HCT116 (cell line): ENCODE data around the gene SND1. TPM values are rescaled to one million over a fixed set of nuclear protein-coding genes. Genes with fewer than 3 reads are reported as not detected.

Source experiments
- ATAC-seq: fragments of 200-7000 bp; cut with Tn5 transposase; 2 replicates; pipeline ENCODE4 v1.9.1; 2020; ENCODE audit warnings: mild to moderate bottlenecking, moderate library complexity
- BruUV-seq: library from RNA; stranded (reverse); fragments of 400-500 nt; replicated peaks from 2 replicates; lab custom pipeline; 2021; lab: Mats Ljungman, UMichigan
- CTCF ChIA-PET: fragments of 300-600 bp; sonication (Branson Sonifier 250); formaldehyde crosslinking; loops from one replicate; lab custom pipeline; 2021; ENCODE audit warnings: antibody characterized with exemption; lab: Charles Lee
- POLR2A ChIA-PET: fragments of 300-600, 350-600 bp; sonication (Branson Sonifier 250); formaldehyde crosslinking; loops from one replicate; lab custom pipeline; 2021; ENCODE audit warnings: antibody characterized with exemption; lab: Charles Lee
- RAD21 ChIA-PET, 2 experiments: fragments of 300-600 bp; sonication (Branson Sonifier 250); formaldehyde crosslinking; loops; one replicate each; lab custom pipeline; 2023; ENCODE audit warnings: low total read pairs in 2 of 2; ENCODE audit not compliant: uncharacterized antibody in 2 of 2, unreplicated experiment in 2 of 2, low non-redundant PET in 1 of 2; lab: Charles Lee
- DNase-seq: peaks from one replicate; pipeline ENCODE4 v3.0.0-alpha.2; 2010; ENCODE audit warnings: low read depth, low spot score
- H2AFZ ChIP-seq: fragments of 200-600 bp; shearing (Covaris generic), sonication (generic); 2 replicates; pipeline ENCODE4 v1.6.1; 2017; ENCODE audit warnings: low read depth, mixed run types, mixed read lengths, antibody characterized with exemption, low read length; ENCODE audit not compliant: poor library complexity, severe bottlenecking
- H3K27ac ChIP-seq: 2 replicates; pipeline ENCODE4 v1.5.1; 2012; ENCODE audit warnings: low read depth, low read length
- H3K27me3 ChIP-seq: fragments of 200-600 bp; sonication (generic); 2 replicates; pipeline ENCODE4 v1.6.1; 2016; ENCODE audit warnings: mixed run types, low read length, mixed read lengths; ENCODE audit not compliant: insufficient read depth
- H3K36me3 ChIP-seq, 2 experiments: fragments of 200-500 bp in 1 of 2; fragments of 200-600 bp in 1 of 2; sonication (Bioruptor generic) in 1 of 2; sonication (generic) in 1 of 2; 2 replicates each; pipeline versions ENCODE4 v1.5.1 to v1.6.1; 2014 to 2016; ENCODE audit warnings: low read length in 2 of 2, inconsistent platforms in 1 of 2, mixed read lengths in 1 of 2, mixed run types in 1 of 2; ENCODE audit not compliant: insufficient read depth in 2 of 2, control insufficient read depth in 1 of 2
- H3K4me1 ChIP-seq, 2 experiments: fragments of 200-600 bp in 1 of 2; sonication (generic) in 1 of 2; 2 replicates each; pipeline versions ENCODE4 v1.5.1 to v1.6.1; 2012 to 2017; ENCODE audit warnings: low read length in 2 of 2, inconsistent platforms in 1 of 2, mild to moderate bottlenecking in 1 of 2, mixed read lengths in 1 of 2, mixed run types in 1 of 2, moderate library complexity in 1 of 2; ENCODE audit not compliant: insufficient read depth in 2 of 2, control insufficient read depth in 1 of 2
- H3K4me2 ChIP-seq: fragments of 200-600 bp; sonication (generic); 2 replicates; pipeline ENCODE4 v1.6.1; 2017; ENCODE audit warnings: mixed run types, low read length, mixed read lengths
- H3K4me3 ChIP-seq, 2 experiments: fragments of 200-600 bp in 1 of 2; sonication (generic) in 1 of 2; replicated peaks in 1 of 2; 2 replicates each; pipeline ENCODE4 v1.5.1; 2011 to 2016; ENCODE audit warnings: low read length in 2 of 2, control low read depth in 1 of 2, low read depth in 1 of 2, mild to moderate bottlenecking in 1 of 2, mixed read lengths in 1 of 2, mixed run types in 1 of 2
- H3K79me2 ChIP-seq: fragments of 200-600 bp; sonication (generic); 2 replicates; pipeline ENCODE4 v1.6.1; 2017; ENCODE audit warnings: mild to moderate bottlenecking, mixed run types, low read length, moderate library complexity, mixed read lengths; ENCODE audit not compliant: insufficient read depth
- H3K9ac ChIP-seq: fragments of 200-600 bp; sonication (generic); 2 replicates; pipeline ENCODE4 v1.6.1; 2016; ENCODE audit warnings: low read length, mixed read lengths
- H3K9me2 ChIP-seq: fragments of 200-600 bp; sonication (generic), shearing (Covaris generic); 2 replicates; pipeline ENCODE4 v1.6.1; 2017; ENCODE audit warnings: mixed run types, mild to moderate bottlenecking, moderate library complexity; ENCODE audit not compliant: insufficient read depth
- H3K9me3 ChIP-seq, 2 experiments: fragments of 200-500 bp in 1 of 2; fragments of 200-600 bp in 1 of 2; sonication (Bioruptor generic) in 1 of 2; sonication (generic) in 1 of 2; 2 replicates each; pipeline ENCODE4 v1.6.1; 2014 to 2017; ENCODE audit warnings: low read length in 2 of 2, mixed read lengths in 2 of 2, inconsistent platforms in 1 of 2, low read depth in 1 of 2, mild to moderate bottlenecking in 1 of 2, mixed run types in 1 of 2, moderate library complexity in 1 of 2; ENCODE audit not compliant: control insufficient read depth in 1 of 2, insufficient read depth in 1 of 2
- H4K20me1 ChIP-seq: fragments of 200-600 bp; sonication (generic), shearing (Covaris generic); 2 replicates; pipeline ENCODE4 v1.6.1; 2017; ENCODE audit warnings: mixed run types, mild to moderate bottlenecking, moderate library complexity; ENCODE audit not compliant: insufficient read depth
- ATF3 ChIP-seq: IDR thresholded peaks from 2 replicates; pipeline ENCODE4 v1.6.1; 2012
- CBX3 ChIP-seq: IDR thresholded peaks from 2 replicates; pipeline ENCODE4 v1.6.1; 2012; ENCODE audit warnings: low read depth
- CEBPB ChIP-seq: IDR thresholded peaks from 2 replicates; pipeline ENCODE4 v1.6.1; 2012; ENCODE audit warnings: low read depth
- CTCF ChIP-seq, 3 experiments: fragments of 200-600 bp in 1 of 3; sonication (generic) in 1 of 3; IDR thresholded peaks in 2 of 3; conservative IDR thresholded peaks in 1 of 3; 2 replicates each; pipeline ENCODE4 v1.5.1; 2012 to 2017; ENCODE audit warnings: low read depth in 2 of 3, low read length in 2 of 3, antibody characterized with exemption in 1 of 3, borderline replicate concordance in 1 of 3, control low read depth in 1 of 3, mild to moderate bottlenecking in 1 of 3, mixed read lengths in 1 of 3, mixed run types in 1 of 3, moderate library complexity in 1 of 3; ENCODE audit not compliant: insufficient read depth in 1 of 3
- ELF1 ChIP-seq: IDR thresholded peaks from 2 replicates; pipeline ENCODE4 v1.6.1; 2012; ENCODE audit warnings: low read depth, borderline replicate concordance
- EZH2 ChIP-seq: fragments of 200-600 bp; sonication (generic); IDR thresholded peaks from 2 replicates; pipeline ENCODE4 v1.6.1; 2017; ENCODE audit warnings: antibody characterized with exemption, mixed run types
- EZH2phosphoT487 ChIP-seq: fragments of 200-600 bp; IDR thresholded peaks from 2 replicates; pipeline ENCODE4 v1.6.1; 2018; ENCODE audit warnings: antibody characterized with exemption, borderline replicate concordance
- FOSL1 ChIP-seq: IDR thresholded peaks from 2 replicates; pipeline ENCODE4 v1.6.1; 2012; ENCODE audit warnings: low read depth
- JUND ChIP-seq: IDR thresholded peaks from 2 replicates; pipeline ENCODE4 v1.6.1; 2012
- POLR2A ChIP-seq: IDR thresholded peaks from 2 replicates; pipeline ENCODE4 v1.7.0; 2011; ENCODE audit warnings: borderline replicate concordance; ENCODE audit not compliant: insufficient read depth, insufficient read length; ENCODE audit errors: extremely low read depth
- POLR2AphosphoS5 ChIP-seq: IDR thresholded peaks from 2 replicates; pipeline ENCODE4 v1.6.1; 2011; ENCODE audit warnings: mild to moderate bottlenecking, low read depth, low read length, moderate library complexity
- RAD21 ChIP-seq: IDR thresholded peaks from 2 replicates; pipeline ENCODE4 v1.6.1; 2012; ENCODE audit warnings: low read depth, mild to moderate bottlenecking
- SIN3A ChIP-seq: IDR thresholded peaks from 2 replicates; pipeline ENCODE4 v1.6.1; 2012; ENCODE audit warnings: low read depth
- YY1 ChIP-seq: IDR thresholded peaks from 2 replicates; pipeline ENCODE4 v1.6.1; 2011; ENCODE audit warnings: low read length, low read depth, moderate library complexity, mild to moderate bottlenecking; ENCODE audit not compliant: insufficient replicate concordance; ENCODE audit errors: extremely low read depth
- ZFX ChIP-seq: fragments of 450-650 bp; IDR thresholded peaks from 2 replicates; pipeline ENCODE4 v1.6.1; 2017
- intact Hi-C: fragments of 100-400 bp; cut with micrococcal nuclease; formaldehyde crosslinking; loops from 2 replicates; pipeline ENCODE4 v1.10.0; 2022
- total RNA-seq: library from RNA; stranded (reverse); gene quantifications from one replicate; pipeline ENCODE4 v1.2.1, GENCODE V29; 2021; ENCODE audit not compliant: unreplicated experiment
- TF ChIP-seq, protein P1 (sequence below): IDR thresholded peaks from 2 replicates; pipeline ENCODE4 v1.6.1; 2011; ENCODE audit warnings: mild to moderate bottlenecking, low read length, moderate library complexity; ENCODE audit not compliant: insufficient replicate concordance; ENCODE audit errors: extremely low read depth
- TF ChIP-seq, protein P2 (sequence below): IDR thresholded peaks from 2 replicates; pipeline ENCODE4 v1.6.1; 2012; ENCODE audit warnings: low read depth
- TF ChIP-seq, protein P3 (sequence below): IDR thresholded peaks from 2 replicates; pipeline ENCODE4 v1.6.1; 2012

The SND1 gene
- total RNA-seq, 1 experiment from 2014 or later = 169 TPM

DNA sequence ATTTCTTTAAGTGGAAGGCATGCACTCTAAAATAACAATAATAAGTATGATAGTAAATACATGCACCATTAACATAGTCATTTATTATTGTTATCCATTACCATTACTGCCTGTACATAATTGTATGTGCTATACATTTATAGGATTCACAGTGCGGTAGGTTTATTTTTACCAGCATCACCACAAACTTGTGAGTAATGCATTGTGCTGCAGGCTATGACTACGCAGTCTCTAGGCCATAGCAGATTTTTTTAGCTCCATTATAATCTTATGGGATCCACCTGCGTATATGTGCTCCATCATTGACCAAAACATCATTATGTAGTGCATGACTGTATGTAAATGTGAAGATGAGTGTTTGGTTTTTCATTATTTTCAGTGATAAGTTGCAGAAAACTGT, 219.2 kb downstream of the SND1 start (continued):
- TF ChIP-seq, protein P1, sequence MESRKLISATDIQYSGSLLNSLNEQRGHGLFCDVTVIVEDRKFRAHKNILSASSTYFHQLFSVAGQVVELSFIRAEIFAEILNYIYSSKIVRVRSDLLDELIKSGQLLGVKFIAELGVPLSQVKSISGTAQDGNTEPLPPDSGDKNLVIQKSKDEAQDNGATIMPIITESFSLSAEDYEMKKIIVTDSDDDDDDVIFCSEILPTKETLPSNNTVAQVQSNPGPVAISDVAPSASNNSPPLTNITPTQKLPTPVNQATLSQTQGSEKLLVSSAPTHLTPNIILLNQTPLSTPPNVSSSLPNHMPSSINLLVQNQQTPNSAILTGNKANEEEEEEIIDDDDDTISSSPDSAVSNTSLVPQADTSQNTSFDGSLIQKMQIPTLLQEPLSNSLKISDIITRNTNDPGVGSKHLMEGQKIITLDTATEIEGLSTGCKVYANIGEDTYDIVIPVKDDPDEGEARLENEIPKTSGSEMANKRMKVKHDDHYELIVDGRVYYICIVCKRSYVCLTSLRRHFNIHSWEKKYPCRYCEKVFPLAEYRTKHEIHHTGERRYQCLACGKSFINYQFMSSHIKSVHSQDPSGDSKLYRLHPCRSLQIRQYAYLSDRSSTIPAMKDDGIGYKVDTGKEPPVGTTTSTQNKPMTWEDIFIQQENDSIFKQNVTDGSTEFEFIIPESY = no peak
- TF ChIP-seq FOSL1 (no peak), YY1 (no peak), JUND (no peak), CEBPB (no peak), POLR2AphosphoS5 (no peak), CTCF (IDR thresholded peaks at IDR 0.05 in 2 of 3, conservative IDR thresholded peaks at IDR 0.05 in 1 of 3; ENCODE audit: borderline replicate concordance in 1 of 3, insufficient read depth in 1 of 3, low read depth in 2 of 3, low read length in 2 of 3) (no peak)

DNA sequence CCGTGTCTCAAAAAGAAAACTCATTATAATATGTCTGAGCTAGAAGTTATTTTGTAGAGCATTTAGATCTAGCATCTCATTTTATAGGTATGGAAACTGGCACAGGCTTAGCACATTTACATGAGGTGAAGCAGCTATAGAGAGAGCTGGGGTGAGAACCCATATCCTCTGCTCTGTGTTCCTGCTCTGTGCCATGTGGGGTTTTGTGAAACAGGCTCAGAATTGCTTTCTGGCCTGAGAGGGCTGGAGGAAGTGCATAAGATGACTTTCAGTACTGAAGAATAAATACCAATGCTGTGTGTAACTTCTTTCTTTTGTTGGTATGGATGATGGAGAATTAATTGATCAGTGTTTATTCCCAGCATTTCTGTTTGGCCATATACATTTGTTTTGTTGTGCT, 220.1 kb downstream of the SND1 start:
- H3K4me1 ChIP-seq = no peaks in the 10 kb centered on the region
- peaks cover 34% of the 10 kb centered on the region for H3K79me2 ChIP-seq
- H3K27ac ChIP-seq = no peak overlapping the region
- H4K20me1 ChIP-seq = peaks cover 5% of the 10 kb centered on the region; the same call in 1 of the 2 replicates
- no peaks in the 10 kb centered on the region for H3K27me3 ChIP-seq
- no peak overlapping the region for H2AFZ ChIP-seq
- BruUV-seq = no TSS peak
- H3K9me3 ChIP-seq = no peaks in the 10 kb centered on the region
- TF ChIP-seq JUND (no peak), CEBPB (no peak), POLR2AphosphoS5 (no peak), YY1 (no peak), ELF1 (no peak), EZH2 (no peak), RAD21 (no peak), SIN3A (no peak), ZFX (no peak), FOSL1 (no peak), POLR2A (no peak), EZH2phosphoT487 (no peak), CBX3 (no peak), ATF3 (no peak)
- TF ChIP-seq, protein P2, sequence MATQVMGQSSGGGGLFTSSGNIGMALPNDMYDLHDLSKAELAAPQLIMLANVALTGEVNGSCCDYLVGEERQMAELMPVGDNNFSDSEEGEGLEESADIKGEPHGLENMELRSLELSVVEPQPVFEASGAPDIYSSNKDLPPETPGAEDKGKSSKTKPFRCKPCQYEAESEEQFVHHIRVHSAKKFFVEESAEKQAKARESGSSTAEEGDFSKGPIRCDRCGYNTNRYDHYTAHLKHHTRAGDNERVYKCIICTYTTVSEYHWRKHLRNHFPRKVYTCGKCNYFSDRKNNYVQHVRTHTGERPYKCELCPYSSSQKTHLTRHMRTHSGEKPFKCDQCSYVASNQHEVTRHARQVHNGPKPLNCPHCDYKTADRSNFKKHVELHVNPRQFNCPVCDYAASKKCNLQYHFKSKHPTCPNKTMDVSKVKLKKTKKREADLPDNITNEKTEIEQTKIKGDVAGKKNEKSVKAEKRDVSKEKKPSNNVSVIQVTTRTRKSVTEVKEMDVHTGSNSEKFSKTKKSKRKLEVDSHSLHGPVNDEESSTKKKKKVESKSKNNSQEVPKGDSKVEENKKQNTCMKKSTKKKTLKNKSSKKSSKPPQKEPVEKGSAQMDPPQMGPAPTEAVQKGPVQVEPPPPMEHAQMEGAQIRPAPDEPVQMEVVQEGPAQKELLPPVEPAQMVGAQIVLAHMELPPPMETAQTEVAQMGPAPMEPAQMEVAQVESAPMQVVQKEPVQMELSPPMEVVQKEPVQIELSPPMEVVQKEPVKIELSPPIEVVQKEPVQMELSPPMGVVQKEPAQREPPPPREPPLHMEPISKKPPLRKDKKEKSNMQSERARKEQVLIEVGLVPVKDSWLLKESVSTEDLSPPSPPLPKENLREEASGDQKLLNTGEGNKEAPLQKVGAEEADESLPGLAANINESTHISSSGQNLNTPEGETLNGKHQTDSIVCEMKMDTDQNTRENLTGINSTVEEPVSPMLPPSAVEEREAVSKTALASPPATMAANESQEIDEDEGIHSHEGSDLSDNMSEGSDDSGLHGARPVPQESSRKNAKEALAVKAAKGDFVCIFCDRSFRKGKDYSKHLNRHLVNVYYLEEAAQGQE = no peak
- TF ChIP-seq, protein P3, sequence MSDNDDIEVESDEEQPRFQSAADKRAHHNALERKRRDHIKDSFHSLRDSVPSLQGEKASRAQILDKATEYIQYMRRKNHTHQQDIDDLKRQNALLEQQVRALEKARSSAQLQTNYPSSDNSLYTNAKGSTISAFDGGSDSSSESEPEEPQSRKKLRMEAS = no peak
- ATAC-seq = no peak
- no peaks in the 10 kb centered on the region for H3K36me3 ChIP-seq
- CTCF ChIA-PET = no interaction called here
- intact Hi-C loops = no loop called here
- POLR2A ChIA-PET = no interaction called here
- H3K4me2 ChIP-seq = no peak overlapping the region
- no peak for DNase-seq
- RAD21 ChIA-PET = no interaction called here
- H3K4me3 ChIP-seq = no peak overlapping the region
- no peak overlapping the region for H3K9ac ChIP-seq
- H3K9me2 ChIP-seq = no peaks in the 10 kb centered on the region
